ENCODE data around the gene PRSS22. TPM values are rescaled to one million over a fixed set of nuclear protein-coding genes. Genes with fewer than 3 reads are reported as not detected.

Gene PRSS22
- total RNA-seq, 2 experiments from 2014 or later = not detected

DNA sequence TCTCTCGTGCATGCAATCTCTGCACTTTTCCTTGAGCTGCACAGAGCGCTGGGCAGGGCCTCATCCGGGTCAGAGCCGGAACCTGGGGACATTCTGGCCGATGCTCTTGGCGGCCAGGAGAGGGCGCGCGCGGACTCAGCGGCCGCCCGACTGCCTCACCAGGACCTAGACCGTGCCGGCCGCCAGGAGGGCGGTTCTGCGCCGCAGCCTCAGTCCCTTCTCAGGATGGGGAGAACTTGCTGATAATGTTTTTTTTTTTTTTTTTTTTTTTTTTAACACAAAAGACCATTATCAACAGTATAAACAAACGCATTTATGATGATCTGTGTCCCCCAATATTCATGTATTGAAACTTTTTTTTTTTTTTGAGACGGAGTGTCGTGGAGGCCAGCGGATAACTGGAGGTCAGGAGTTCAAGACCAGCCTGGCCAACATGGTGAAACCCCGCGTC lies 17.0 kb upstream of the PRSS22 start:
- DNase-seq (peak; percentile 78), ATAC-seq (peak; percentile 98)
- peaks cover 3% of the 10 kb centered on the region for H3K36me3 Mint-ChIP-seq (ENCODE audit: low read depth)
- no peak overlapping the region for H3K4me3 Mint-ChIP-seq
- H3K9me3 Mint-ChIP-seq (ENCODE audit: insufficient read depth) = peaks cover 2% of the 10 kb centered on the region
- peaks cover 14% of the 10 kb centered on the region for H3K4me1 Mint-ChIP-seq (ENCODE audit: low read depth)
- no peak overlapping the region for H3K27ac Mint-ChIP-seq
- H3K27me3 Mint-ChIP-seq (ENCODE audit: low read depth) = peaks cover 13% of the 10 kb centered on the region
- CTCF ChIA-PET = interaction anchor here (1.0 to 2.4 kb wide), 5 partner anchors 8 to 51 kb away, joined by 3 to 17 read pairs (median 6); partner anchors contain the start of genes FLYWCH1 and FLYWCH2
- POLR2A ChIA-PET = interaction anchor here (0.5 kb wide), 1 partner anchor 431 kb away, joined by 3 read pairs; no protein-coding TSS in a partner anchor

DNA sequence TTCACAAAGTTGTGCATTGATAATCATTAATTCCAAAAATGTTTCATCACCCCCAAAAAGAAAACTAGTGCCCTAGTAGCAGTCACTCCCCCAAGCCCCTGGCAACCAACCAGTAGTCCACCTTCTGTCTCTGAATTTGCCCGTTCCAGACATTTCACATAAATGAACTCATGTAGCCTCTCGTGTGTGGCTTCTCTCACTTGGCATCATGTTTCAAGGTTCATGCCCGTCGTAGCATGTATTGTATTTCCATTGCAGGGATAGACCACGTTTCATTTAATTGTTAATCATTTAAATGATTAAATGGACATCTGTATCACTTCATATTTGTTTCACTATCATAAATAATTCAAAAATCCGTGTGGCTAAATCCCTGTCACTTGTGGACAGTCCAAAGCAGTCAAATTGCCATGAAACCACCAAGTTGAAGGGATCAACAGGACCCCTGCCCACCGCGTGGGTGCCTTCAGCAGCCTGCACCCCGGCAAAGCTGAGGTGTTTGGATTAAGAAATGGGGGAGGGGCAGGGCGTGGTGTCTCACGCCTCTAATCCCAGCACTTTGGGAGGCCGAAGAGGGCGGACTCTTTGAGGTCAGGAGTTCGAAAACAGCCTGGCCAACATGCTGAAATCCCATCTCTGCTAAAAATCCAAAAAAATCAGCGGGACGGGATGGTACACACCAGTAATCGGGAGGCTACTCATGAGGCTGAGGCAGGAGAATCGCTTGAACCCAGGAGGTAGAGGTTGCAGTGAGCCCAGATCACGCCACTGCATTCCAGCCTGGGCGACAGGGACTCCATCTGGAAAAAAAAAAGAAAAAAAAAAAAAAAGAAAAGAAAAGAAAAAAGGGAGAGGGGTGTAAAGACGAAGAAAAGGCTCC lies 16.3 kb upstream of the PRSS22 start:
- Mint-ChIP-seq H3K9me3 (ENCODE audit: insufficient read depth) (no peaks in the 10 kb centered on the region), H3K36me3 (ENCODE audit: low read depth) (no peaks in the 10 kb centered on the region), H3K27ac (no peak overlapping the region), H3K4me1 (ENCODE audit: low read depth) (peaks cover 21% of the 10 kb centered on the region), H3K4me3 (no peak overlapping the region), H3K27me3 (ENCODE audit: low read depth) (peaks cover 9% of the 10 kb centered on the region)
- DNase-seq (no peak), ATAC-seq (no peak)
- ChIA-PET POLR2A (interaction anchor here (0.5 kb wide), 1 partner anchor 430 kb away, joined by 3 read pairs; no protein-coding TSS in a partner anchor), CTCF (interaction anchor here (1.0 to 3.9 kb wide), 6 partner anchors 9 to 51 kb away, joined by 3 to 17 read pairs (median 6); partner anchors contain the start of genes FLYWCH1 and FLYWCH2)

DNA sequence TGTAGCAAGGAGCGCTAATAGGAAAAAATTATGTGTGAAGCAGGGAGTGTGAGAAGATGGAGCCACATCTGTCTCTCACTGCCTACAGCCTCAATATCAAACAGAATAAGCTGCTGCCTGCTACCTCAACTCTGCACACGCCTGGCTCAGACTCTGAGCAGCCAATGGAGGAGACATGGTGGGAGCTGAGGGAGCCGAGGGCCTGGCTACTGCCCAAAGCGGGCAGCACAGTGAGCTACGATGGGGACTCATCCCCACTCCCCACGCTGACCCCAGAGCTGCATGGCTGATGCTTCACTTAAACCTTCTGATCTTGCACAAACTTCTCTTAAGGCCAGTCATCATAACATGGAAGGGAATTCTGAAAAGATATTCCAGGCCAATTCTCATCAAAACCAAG lies 14.0 kb upstream of the PRSS22 start:
- peaks cover 9% of the 10 kb centered on the region for H3K27me3 Mint-ChIP-seq (ENCODE audit: low read depth)
- no peaks in the 10 kb centered on the region for H3K36me3 Mint-ChIP-seq (ENCODE audit: low read depth)
- ChIA-PET POLR2A (interaction anchor here (0.6 to 2.1 kb wide), 2 partner anchors 11 to 119 kb away, joined by 3 to 9 read pairs; partner anchors contain the start of gene FLYWCH2), CTCF (interaction anchor here (1.1 to 12.4 kb wide), 7 partner anchors 11 to 55 kb away, joined by 3 to 151 read pairs (median 8); partner anchors contain the start of genes FLYWCH1 and FLYWCH2)
- H3K27ac Mint-ChIP-seq = no peak overlapping the region
- ATAC-seq (no peak), DNase-seq (no peak)
- no peaks in the 10 kb centered on the region for H3K9me3 Mint-ChIP-seq (ENCODE audit: insufficient read depth)
- H3K4me3 Mint-ChIP-seq = no peak overlapping the region
- peaks cover 34% of the 10 kb centered on the region for H3K4me1 Mint-ChIP-seq (ENCODE audit: low read depth)

- ATAC-seq = peak; percentile 96
- H3K27me3 Mint-ChIP-seq (ENCODE audit: low read depth) = peaks cover 13% of the 10 kb centered on the region
- H3K36me3 Mint-ChIP-seq (ENCODE audit: low read depth) = no peaks in the 10 kb centered on the region
- H3K4me1 Mint-ChIP-seq (ENCODE audit: low read depth) = peaks cover 32% of the 10 kb centered on the region
- POLR2A ChIA-PET = interaction anchor here (0.6 to 1.8 kb wide), 9 partner anchors 15 to 116 kb away, joined by 3 to 14 read pairs (median 4); partner anchors contain the start of genes ELOB, FLYWCH2 and SRRM2
- H3K4me3 Mint-ChIP-seq = peak overlapping the region; percentile 87
- H3K27ac Mint-ChIP-seq = peak overlapping the region; percentile 92
- H3K9me3 Mint-ChIP-seq (ENCODE audit: insufficient read depth) = no peaks in the 10 kb centered on the region
- CTCF ChIA-PET = interaction anchor here (0.6 to 12.4 kb wide), 40 partner anchors 8 to 144 kb away, joined by 3 to 151 read pairs (median 5); partner anchors contain the start of genes ELOB, FLYWCH1, FLYWCH2 and PRSS21
- DNase-seq = peak; percentile 96
Measured at GRCh38 chr16:2867987-2868789, 10.2 kb upstream of the PRSS22 start.

DNA sequence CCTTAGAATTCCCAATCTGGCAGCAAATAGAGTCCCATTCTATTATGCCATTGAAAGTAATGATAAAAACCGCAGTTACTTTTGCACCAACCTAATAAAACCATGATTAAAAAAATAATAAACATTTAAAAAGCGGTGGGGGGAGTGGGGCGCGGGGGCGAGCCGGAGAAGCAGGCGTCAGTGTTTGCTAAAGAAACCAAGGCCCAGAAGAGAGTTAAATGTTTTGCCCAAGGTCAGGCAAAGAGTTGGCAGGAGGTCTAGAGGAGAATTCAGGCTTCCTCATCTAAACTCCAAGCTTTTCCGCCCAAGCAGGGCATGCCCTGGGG lies 9.7 kb upstream of the PRSS22 start:
- no peak for DNase-seq
- no peaks in the 10 kb centered on the region for H3K36me3 Mint-ChIP-seq (ENCODE audit: low read depth)
- ChIA-PET POLR2A (interaction anchor here (0.9 to 1.8 kb wide), 8 partner anchors 16 to 116 kb away, joined by 3 to 14 read pairs (median 4); partner anchors contain the start of genes FLYWCH2 and SRRM2), CTCF (interaction anchor here (0.6 to 12.4 kb wide), 32 partner anchors 8 to 126 kb away, joined by 3 to 151 read pairs (median 5); partner anchors contain the start of genes ELOB, FLYWCH1, FLYWCH2 and PRSS21)
- H3K4me1 Mint-ChIP-seq (ENCODE audit: low read depth) = peaks cover 32% of the 10 kb centered on the region
- no peak for ATAC-seq
- H3K27ac Mint-ChIP-seq = peak overlapping the region; percentile 92
- H3K27me3 Mint-ChIP-seq (ENCODE audit: low read depth) = peaks cover 13% of the 10 kb centered on the region
- peak overlapping the region; percentile 87 for H3K4me3 Mint-ChIP-seq
- no peaks in the 10 kb centered on the region for H3K9me3 Mint-ChIP-seq (ENCODE audit: insufficient read depth)

DNA sequence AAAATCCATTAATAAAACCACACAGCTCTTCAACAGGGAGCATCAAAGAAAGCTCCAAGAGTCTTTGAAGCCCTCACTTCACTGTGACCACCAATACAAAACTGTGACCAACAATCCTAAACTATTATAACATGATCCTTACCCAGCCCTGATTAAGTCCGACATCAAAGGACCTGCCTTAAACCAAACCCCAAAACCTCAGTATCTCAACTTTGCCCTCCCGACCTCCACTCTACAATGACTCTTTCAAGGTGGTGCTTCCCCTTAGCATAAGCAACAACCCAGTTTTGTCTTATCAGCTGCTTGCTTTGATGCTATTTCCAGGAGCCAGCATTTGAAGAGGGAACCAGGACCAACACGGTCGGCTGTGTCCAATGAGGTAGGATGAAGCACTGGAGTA lies 8.5 kb upstream of the PRSS22 start:
- POLR2A ChIA-PET = interaction anchor here (1.2 kb wide), 1 partner anchor 27 kb away, joined by 4 read pairs; no protein-coding TSS in a partner anchor
- Mint-ChIP-seq H3K4me3 (no peak overlapping the region), H3K27me3 (ENCODE audit: low read depth) (peaks cover 8% of the 10 kb centered on the region), H3K36me3 (ENCODE audit: low read depth) (no peaks in the 10 kb centered on the region), H3K4me1 (ENCODE audit: low read depth) (peaks cover 32% of the 10 kb centered on the region), H3K27ac (no peak overlapping the region), H3K9me3 (ENCODE audit: insufficient read depth) (no peaks in the 10 kb centered on the region)
- CTCF ChIA-PET = interaction anchor here (0.9 to 12.4 kb wide), 6 partner anchors 11 to 53 kb away, joined by 3 to 151 read pairs (median 3); partner anchors contain the start of gene FLYWCH1
- no peak for DNase-seq
- no peak for ATAC-seq

DNA sequence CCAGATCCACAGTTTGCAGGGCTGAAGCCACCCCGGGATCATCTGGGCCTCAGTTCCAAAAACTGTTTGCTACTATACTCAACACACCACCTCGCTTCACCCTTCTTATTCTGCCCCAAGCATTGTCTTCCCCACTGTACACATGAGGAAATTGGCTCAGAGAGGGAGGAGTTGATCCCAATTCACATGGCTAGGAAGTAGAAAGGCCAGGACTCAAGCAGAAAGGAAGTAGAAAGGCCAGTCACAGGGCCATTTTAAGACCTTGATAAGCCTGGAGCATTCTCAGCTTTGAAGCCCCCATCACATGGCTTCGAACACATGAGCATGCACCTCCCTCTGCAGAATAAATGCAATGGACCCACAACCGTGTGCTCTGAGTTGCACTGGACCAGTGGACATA lies 7.7 kb upstream of the PRSS22 start:
- ATAC-seq (no peak), DNase-seq (no peak)
- H3K36me3 Mint-ChIP-seq (ENCODE audit: low read depth) = no peaks in the 10 kb centered on the region
- H3K4me3 Mint-ChIP-seq = no peak overlapping the region
- ChIA-PET CTCF (interaction anchor here (1.0 to 12.4 kb wide), 6 partner anchors 23 to 54 kb away, joined by 3 to 151 read pairs (median 4); partner anchors contain the start of gene FLYWCH1), POLR2A (interaction anchor here (1.2 kb wide), 1 partner anchor 26 kb away, joined by 4 read pairs; no protein-coding TSS in a partner anchor)
- no peaks in the 10 kb centered on the region for H3K9me3 Mint-ChIP-seq (ENCODE audit: insufficient read depth)
- H3K4me1 Mint-ChIP-seq (ENCODE audit: low read depth) = peaks cover 32% of the 10 kb centered on the region
- H3K27me3 Mint-ChIP-seq (ENCODE audit: low read depth) = peaks cover 8% of the 10 kb centered on the region
- no peak overlapping the region for H3K27ac Mint-ChIP-seq

- H3K4me3 Mint-ChIP-seq = no peak overlapping the region
- CTCF ChIA-PET = interaction anchor here (12.4 kb wide), 1 partner anchor 22 kb away, joined by 151 read pairs; no protein-coding TSS in a partner anchor
Measured at GRCh38 chr16:2860826-2861567, 3.0 kb upstream of the PRSS22 start.

GRCh38 chr16:2859686-2860265 lies 1.8 kb upstream of the PRSS22 start:
- ChIA-PET CTCF (interaction anchor here (0.7 kb wide), 1 partner anchor 20 kb away, joined by 3 read pairs; no protein-coding TSS in a partner anchor), POLR2A (no interaction called here)
- Mint-ChIP-seq H3K9me3 (ENCODE audit: insufficient read depth) (peaks cover under 1% of the 10 kb centered on the region), H3K36me3 (ENCODE audit: low read depth) (no peaks in the 10 kb centered on the region), H3K4me1 (ENCODE audit: low read depth) (peaks cover 10% of the 10 kb centered on the region), H3K4me3 (no peak overlapping the region), H3K27me3 (ENCODE audit: low read depth) (peaks cover 6% of the 10 kb centered on the region), H3K27ac (no peak overlapping the region)
- no peak for ATAC-seq
- DNase-seq = no peak

More at GRCh38 chr16:2860826-2861567, 3.0 kb upstream of the PRSS22 start:
- Mint-ChIP-seq H3K27ac (no peak overlapping the region), H3K27me3 (ENCODE audit: low read depth) (peaks cover 6% of the 10 kb centered on the region), H3K9me3 (ENCODE audit: insufficient read depth) (no peaks in the 10 kb centered on the region), H3K4me1 (ENCODE audit: low read depth) (peaks cover 13% of the 10 kb centered on the region), H3K36me3 (ENCODE audit: low read depth) (no peaks in the 10 kb centered on the region)
- POLR2A ChIA-PET = no interaction called here
- DNase-seq (peak; percentile 46), ATAC-seq (no peak)

DNA sequence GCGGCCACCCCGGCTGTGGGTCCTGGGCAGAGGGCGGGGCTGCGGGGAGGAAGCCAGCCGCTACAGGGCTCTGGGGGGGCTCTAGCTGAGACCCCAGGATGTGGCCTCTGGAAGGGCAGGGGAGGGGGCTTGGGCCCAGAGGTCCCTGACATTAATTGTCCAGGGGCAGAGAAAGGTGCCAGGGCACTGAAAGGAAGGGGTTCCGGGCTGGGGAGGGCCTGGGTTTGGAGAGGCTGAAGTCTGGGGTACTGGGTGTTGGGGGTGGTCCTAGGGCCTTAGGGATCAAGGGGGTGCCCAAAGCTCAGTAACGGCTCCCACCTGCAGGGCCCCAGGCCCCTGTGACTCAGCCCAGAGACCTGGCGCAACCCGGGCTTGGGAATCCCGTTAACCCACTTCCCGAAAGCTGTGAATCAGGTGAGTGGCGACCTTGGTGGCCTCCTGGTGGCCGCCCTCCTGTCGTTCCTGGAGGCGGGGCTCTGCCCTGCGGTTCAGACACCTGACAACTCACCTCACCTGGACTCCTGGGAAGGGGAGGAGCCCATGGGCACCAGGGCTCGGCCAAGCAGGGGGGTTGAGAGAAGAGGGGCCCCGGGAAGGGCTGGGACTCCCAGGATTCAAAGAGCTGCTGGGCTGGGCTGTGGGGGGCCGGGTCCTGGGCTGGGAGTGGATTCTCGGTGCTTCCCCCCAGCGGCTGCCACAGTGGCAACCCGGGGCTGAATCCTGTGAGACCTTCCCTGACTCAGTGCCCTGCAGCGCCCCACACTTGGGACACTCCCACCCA lies 465 bp upstream of the PRSS22 start:
- POLR2A ChIA-PET = no interaction called here
- no peak for ATAC-seq
- H3K4me1 Mint-ChIP-seq (ENCODE audit: low read depth) = peaks cover 9% of the 10 kb centered on the region

More for the DNA sequence above, 465 bp upstream of the PRSS22 start:
- CTCF ChIA-PET = interaction anchor here (1.2 kb wide), 1 partner anchor 10 kb away, joined by 4 read pairs; no protein-coding TSS in a partner anchor
- Mint-ChIP-seq H3K27ac (no peak overlapping the region), H3K4me3 (no peak overlapping the region), H3K9me3 (ENCODE audit: insufficient read depth) (peaks cover 9% of the 10 kb centered on the region), H3K27me3 (ENCODE audit: low read depth) (peaks cover 3% of the 10 kb centered on the region), H3K36me3 (ENCODE audit: low read depth) (peaks cover 4% of the 10 kb centered on the region)
- no peak for DNase-seq
